ENCODE measurements around the gene LITAFD. TPM values are rescaled to one million over a fixed set of nuclear protein-coding genes. Genes with fewer than 3 reads are reported as not detected.

LITAFD gene
- polyA plus RNA-seq, 1 of the 3 experiments (the other 2 are of a cell fraction), result not detected

GRCh38 chr16:8894736-8895334 lies 12.7 kb downstream of the LITAFD start:
- DNase-seq, result no peak
- Histone ChIP-seq H3K4me2 (no peak overlapping the region), H3K27ac (ENCODE audit: low read depth in 2 of 2, low read length in 1 of 2) (no peak overlapping the region), H3K36me3 (replicated peaks in 1 of 2; ENCODE audit: control insufficient read depth in 1 of 2, insufficient read depth in 2 of 2, low read length in 1 of 2) (peaks cover 52 to 91% of the 10 kb centered on the region in 2 experiments), H3K9me3 (no peaks in the 10 kb centered on the region), H3K4me1 (ENCODE audit: control insufficient read depth in 1 of 2, insufficient read depth in 2 of 2, low read depth in 1 of 2, low read length in 1 of 2) (peaks cover 0 to 10% of the 10 kb centered on the region in 2 experiments; a peak in 1 of 4 replicates), H3K27me3 (ENCODE audit: insufficient read depth) (no peaks in the 10 kb centered on the region), H2AFZ (ENCODE audit: low read depth) (no peak overlapping the region), H3K4me3 (ENCODE audit: low read depth in 2 of 2, low read length in 1 of 2) (no peak overlapping the region), H4K20me1 (ENCODE audit: insufficient read depth) (no peaks in the 10 kb centered on the region), H3K79me2 (ENCODE audit: insufficient read depth) (no peaks in the 10 kb centered on the region), H3K9ac (no peak overlapping the region), H3F3A (replicated peaks; ENCODE audit: insufficient read depth) (peaks cover 5% of the 10 kb centered on the region), H3K9me2 (no peaks in the 10 kb centered on the region)
- WGBS (ENCODE audit: low lambda C conversion rate), result 94% methylated on average over 16 of the region's 21 CpGs
- TF ChIP-seq EZH2phosphoT487 (IDR thresholded peaks at IDR 0.05; ENCODE audit: borderline replicate concordance, low read depth) (no peak), RXRA (IDR thresholded peaks at IDR 0.05; ENCODE audit: borderline replicate concordance, low read depth) (no peak), FOXJ3 (CRISPR knock-in tag; IDR thresholded peaks at IDR 0.05) (no peak), POLR2AphosphoS5 (IDR thresholded peaks at IDR 0.05; ENCODE audit: low read depth, low read length) (no peak), MEF2A (IDR thresholded peaks at IDR 0.05; ENCODE audit: borderline replicate concordance, low read depth) (no peak), CTCF (IDR thresholded peaks at IDR 0.05) (no peak)
- CTCF ChIA-PET, result interaction anchor here (0.8 to 3.1 kb wide), 8 partner anchors 11 to 327 kb away, joined by 3 to 14 read pairs (median 4); no protein-coding TSS in a partner anchor
- POLR2A ChIA-PET, result no interaction called here

GRCh38 chr16:8898660-8899318 lies 16.6 kb downstream of the LITAFD start:
- Histone ChIP-seq H3K79me2 (ENCODE audit: insufficient read depth) (no peaks in the 10 kb centered on the region), H3K4me1 (ENCODE audit: control insufficient read depth in 1 of 2, insufficient read depth in 2 of 2, low read depth in 1 of 2, low read length in 1 of 2) (peaks cover 0 to 4% of the 10 kb centered on the region in 2 experiments; a peak in 1 of 4 replicates), H3K9me2 (no peaks in the 10 kb centered on the region), H3K9me3 (no peaks in the 10 kb centered on the region), H3K36me3 (replicated peaks in 1 of 2; ENCODE audit: control insufficient read depth in 1 of 2, insufficient read depth in 2 of 2, low read length in 1 of 2) (peaks cover 76 to 90% of the 10 kb centered on the region in 2 experiments), H3K4me3 (ENCODE audit: low read depth in 2 of 2, low read length in 1 of 2) (no peak overlapping the region), H3K27ac (ENCODE audit: low read depth in 2 of 2, low read length in 1 of 2) (no peak overlapping the region), H3K4me2 (no peak overlapping the region), H3K9ac (no peak overlapping the region), H3F3A (replicated peaks; ENCODE audit: insufficient read depth) (peaks cover 5% of the 10 kb centered on the region), H3K27me3 (ENCODE audit: insufficient read depth) (no peaks in the 10 kb centered on the region), H2AFZ (ENCODE audit: low read depth) (no peak overlapping the region), H4K20me1 (ENCODE audit: insufficient read depth) (no peaks in the 10 kb centered on the region)
- 95% methylated on average over 3 of the region's 3 CpGs for WGBS (ENCODE audit: low lambda C conversion rate)
- CTCF ChIA-PET, result interaction anchor here (1.0 to 2.5 kb wide), 6 partner anchors 18 to 236 kb away, joined by 3 to 14 read pairs (median 4); no protein-coding TSS in a partner anchor
- DNase-seq, result no peak
- POLR2A ChIA-PET, result no interaction called here
- no peak for TF ChIP-seq EP300 (IDR thresholded peaks at IDR 0.05; ENCODE audit: borderline replicate concordance in 1 of 2, low read depth in 1 of 2, low read length in 1 of 2)
- no peak for TF ChIP-seq MXI1 (IDR thresholded peaks at IDR 0.05; ENCODE audit: low read depth, low read length)
- TF ChIP-seq RXRA (IDR thresholded peaks at IDR 0.05; ENCODE audit: borderline replicate concordance, low read depth), result no peak
- no peak for TF ChIP-seq RAD21 (IDR thresholded peaks at IDR 0.05; ENCODE audit: low read length)
- TF ChIP-seq GATA2 (CRISPR knock-in tag; IDR thresholded peaks at IDR 0.05), result no peak
- no peak for TF ChIP-seq TEAD4 (IDR thresholded peaks at IDR 0.05; ENCODE audit: borderline replicate concordance, insufficient read depth)
